NCI-H748 (cell line): ENCODE data around the gene MAGEA11.
"Not testable (repeated sequence)": the region's sequence is repeated elsewhere in the genome, so short reads cannot be mapped to it uniquely, and the experiment has no call there.

Source experiments
- DNase-seq: peaks from one replicate; lab custom pipeline; 2025; ENCODE audit not compliant: unreplicated experiment; lab: John Stamatoyannopoulos, UW

The MAGEA11 gene, protein sequence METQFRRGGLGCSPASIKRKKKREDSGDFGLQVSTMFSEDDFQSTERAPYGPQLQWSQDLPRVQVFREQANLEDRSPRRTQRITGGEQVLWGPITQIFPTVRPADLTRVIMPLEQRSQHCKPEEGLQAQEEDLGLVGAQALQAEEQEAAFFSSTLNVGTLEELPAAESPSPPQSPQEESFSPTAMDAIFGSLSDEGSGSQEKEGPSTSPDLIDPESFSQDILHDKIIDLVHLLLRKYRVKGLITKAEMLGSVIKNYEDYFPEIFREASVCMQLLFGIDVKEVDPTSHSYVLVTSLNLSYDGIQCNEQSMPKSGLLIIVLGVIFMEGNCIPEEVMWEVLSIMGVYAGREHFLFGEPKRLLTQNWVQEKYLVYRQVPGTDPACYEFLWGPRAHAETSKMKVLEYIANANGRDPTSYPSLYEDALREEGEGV

DNA sequence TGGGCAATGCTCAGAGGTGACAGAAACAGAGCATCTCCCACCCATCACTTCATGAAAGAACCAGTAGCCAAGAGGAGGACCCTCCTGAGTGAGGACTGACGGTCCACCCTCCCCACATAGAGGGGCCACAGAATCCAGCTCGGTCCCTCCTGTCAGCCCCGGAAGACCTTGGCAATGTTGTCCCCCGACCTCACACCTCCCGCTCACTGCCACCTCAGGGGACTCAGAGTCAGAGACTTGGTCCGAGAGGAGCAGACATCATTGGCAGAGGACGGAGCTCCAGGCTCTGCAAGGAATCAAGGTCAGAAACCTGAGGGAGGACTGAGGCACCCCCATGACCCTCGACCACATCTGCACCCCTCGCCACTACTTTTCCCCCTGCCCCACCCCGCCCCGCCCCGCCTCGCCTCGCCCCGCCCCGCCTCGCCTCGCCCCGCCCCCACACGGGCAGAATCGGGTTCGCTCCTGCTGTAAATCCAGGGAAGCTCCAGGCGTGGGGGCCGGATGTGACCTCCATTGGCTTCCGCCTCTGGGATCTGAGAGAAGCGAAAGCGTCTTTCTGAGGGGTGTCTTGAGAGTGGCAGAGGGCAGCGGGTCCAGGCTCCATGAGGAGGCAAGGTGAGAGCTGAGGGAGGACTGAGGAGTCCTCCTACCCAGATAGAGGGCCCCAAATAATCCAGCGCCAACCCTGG is at the start of gene MAGEA11:
TSS of gene MAGEA11 (plus strand) at position 516 of the 692 bp plus-strand sequence. CDS start 1,100 bp downstream, outside the sequence.
- peak; percentile 58 for DNase-seq

DNA sequence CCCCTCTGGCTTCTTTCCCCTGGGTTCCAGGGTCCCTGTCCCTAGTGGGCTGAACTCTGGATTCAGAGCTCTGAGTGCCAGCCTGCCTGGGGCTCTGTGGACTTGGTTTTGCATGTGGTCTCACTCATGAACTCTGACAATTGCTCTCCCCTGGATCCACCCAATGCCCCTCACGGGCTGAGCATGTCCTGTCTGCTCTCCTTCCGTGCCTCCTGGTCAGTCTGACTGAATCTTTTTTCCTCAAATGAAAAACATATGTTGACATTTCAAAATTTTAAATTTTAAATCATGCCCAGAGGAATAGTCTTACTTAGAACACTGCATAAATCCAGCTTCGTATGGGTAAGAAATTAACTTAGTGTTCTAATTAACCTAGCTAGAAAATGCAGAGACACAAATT is 36.8 kb upstream of the MAGEA11 start:
- not testable (repeated sequence) for DNase-seq

- not testable (repeated sequence) for DNase-seq
Observed at GRCh38 chrX:149675554-149675953, 36.3 kb upstream of the MAGEA11 start.

GRCh38 chrX:149679164-149679678 is 32.6 kb upstream of the MAGEA11 start:
- DNase-seq: not testable (repeated sequence)

- no peak for DNase-seq
Observed at GRCh38 chrX:149681182-149681581, 30.7 kb upstream of the MAGEA11 start.

DNA sequence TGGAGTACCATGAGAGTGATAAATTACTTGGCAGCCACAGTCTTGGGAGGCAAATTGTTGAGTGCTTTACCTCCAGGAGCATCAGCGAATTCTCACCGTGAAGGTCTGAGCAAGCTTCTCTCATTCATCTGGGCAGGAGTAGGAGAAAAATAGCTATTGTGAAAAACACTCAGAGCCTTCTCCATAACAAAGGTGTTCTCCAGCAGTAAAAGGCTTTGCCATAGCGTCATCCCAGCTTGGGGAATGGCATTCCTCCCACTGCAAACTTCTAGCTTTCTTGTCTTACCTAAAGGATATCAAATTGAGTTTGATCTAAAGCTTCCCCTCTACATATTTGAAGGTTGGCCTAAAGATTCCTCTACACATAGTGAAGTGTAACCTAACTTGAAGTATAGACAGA is 29.8 kb upstream of the MAGEA11 start:
- DNase-seq: no peak

GRCh38 chrX:149682956-149683947 is 28.6 kb upstream of the MAGEA11 start:
- DNase-seq: no peak

GRCh38 chrX:149683966-149684730 is 27.7 kb upstream of the MAGEA11 start:
- no peak for DNase-seq

- no peak for DNase-seq
Observed at GRCh38 chrX:149687991-149688390, 23.9 kb upstream of the MAGEA11 start.

DNA sequence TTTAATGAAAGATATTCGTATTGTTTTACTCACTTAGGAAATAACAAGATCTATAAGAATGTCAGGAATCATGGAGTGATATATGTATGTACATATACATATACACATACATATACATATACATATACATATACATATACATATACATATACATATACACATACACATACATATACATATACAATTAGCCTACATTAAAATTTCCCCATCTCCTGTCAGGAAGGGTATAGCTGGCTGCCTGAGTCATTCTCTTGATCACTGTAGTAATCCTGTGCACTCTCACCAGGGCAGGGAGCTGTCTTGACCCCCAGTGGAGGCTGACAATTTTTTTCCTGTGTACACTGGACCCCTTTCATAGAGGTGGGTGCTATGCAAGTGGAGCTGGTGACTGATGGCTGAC is 23.3 kb upstream of the MAGEA11 start:
- DNase-seq: no peak

DNA sequence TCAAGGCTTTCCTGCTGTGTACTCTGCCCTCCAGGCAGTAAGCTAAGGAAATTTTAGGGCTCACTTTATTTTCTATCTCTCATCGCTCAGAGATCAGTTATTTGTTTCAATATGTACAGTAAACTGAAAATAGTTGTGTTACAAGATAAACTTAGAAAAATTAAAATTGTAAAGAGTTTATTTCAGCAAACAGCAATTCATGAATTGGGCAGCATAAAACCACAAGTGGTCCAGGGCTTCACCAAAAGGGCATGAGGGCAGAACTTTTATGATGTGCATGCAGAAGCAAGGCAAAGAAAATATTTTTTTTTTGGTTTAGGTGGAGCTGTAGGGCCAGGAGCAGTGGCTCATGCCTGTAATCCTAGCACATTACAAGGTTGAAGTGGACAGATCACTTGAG is 20.1 kb upstream of the MAGEA11 start:
- no peak for DNase-seq

DNA sequence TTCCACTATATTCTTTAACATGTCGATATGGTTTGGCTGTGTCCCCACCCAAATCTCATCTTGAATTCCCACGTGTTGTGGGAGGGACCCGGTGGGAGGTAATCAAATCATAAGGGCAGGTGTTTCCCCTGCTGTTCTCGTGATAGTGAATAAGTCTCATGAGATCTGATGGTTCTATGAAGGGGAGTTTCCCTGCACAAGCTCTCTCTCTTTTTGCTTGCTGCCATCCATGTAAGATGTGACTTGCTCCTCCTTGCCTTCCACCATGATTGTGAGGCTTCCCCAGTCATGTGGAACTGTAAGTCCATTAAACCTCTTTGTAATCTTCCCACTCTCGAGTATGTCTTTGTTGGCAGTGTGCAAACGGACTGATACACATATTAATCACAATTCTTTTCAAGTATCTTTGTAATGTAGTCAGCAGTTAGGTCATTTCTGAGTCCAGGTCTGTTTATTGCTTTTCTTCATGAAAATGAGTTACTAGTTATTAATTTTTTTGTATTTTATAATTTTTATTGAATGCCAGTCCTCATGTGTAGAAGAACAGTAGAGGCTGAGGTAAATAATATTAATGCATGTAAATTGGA is 19.1 kb upstream of the MAGEA11 start:
- DNase-seq: not testable (repeated sequence)

DNA sequence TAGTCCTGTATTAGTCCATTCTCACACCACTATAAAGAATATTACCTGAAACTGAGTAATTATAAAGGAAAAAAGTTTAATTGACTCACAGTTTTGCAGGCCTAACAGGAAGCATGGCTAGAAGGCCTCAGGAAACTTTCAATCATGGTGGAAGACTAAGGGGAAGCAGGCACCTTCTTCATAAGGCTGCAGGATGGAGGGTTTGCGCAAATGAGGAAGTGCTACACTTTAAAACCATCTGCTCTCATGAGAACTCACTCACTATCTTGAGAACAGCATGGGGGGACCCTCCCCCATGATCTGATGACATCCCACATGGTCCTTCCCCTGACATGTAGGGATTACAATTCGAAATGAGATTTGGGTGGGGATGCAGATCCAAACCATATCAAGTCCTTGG is 12.1 kb upstream of the MAGEA11 start:
- DNase-seq: no peak

GRCh38 chrX:149704664-149705063 is 7.2 kb upstream of the MAGEA11 start:
- DNase-seq: no peak

GRCh38 chrX:149707147-149707901 is 4.5 kb upstream of the MAGEA11 start:
- no peak for DNase-seq

GRCh38 chrX:149712831-149713230 is 971 bp downstream of the MAGEA11 start:
- no peak for DNase-seq

- no peak for DNase-seq
Observed at GRCh38 chrX:149713279-149714050, 1.6 kb downstream of the MAGEA11 start.

DNA sequence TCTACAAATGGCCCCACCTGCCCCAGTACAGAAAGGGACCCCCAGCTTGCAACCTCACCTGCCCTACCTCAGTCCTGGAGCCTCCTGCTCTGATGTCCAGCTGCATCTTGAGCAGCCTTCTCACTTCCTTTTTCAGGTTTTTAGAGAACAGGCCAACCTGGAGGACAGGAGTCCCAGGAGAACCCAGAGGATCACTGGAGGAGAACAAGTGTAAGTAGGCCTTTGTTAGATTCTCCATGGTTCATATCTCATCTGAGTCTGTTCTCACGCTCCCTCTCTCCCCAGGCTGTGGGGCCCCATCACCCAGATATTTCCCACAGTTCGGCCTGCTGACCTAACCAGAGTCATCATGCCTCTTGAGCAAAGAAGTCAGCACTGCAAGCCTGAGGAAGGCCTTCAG is 3.6 kb downstream of the MAGEA11 start:
- no peak for DNase-seq
